ENCODE results near the gene C10orf90.

Gene C10orf90

GRCh38 chr10:126420567-126421300, 249.8 kb downstream of the C10orf90 start:
- no peak for TF ChIP-seq CTCF (IDR thresholded peaks at IDR 0.05; ENCODE audit: borderline replicate concordance, control extremely low read depth, extremely low read depth, insufficient read depth, missing control alignments)
- no peak for DNase-seq (ENCODE audit: low spot score)
- in situ Hi-C loops (cut with MboI; ENCODE audit: low sequenced_read_pairs, unreplicated experiment) = no loop called here

GRCh38 chr10:126417220-126417825, 253.2 kb downstream of the C10orf90 start:
- in situ Hi-C loops (cut with MboI; ENCODE audit: low sequenced_read_pairs, unreplicated experiment) = no loop called here
- no peak for TF ChIP-seq CTCF (IDR thresholded peaks at IDR 0.05; ENCODE audit: borderline replicate concordance, control extremely low read depth, extremely low read depth, insufficient read depth, missing control alignments)
- no peak for DNase-seq (ENCODE audit: low spot score)

- TF ChIP-seq CTCF (IDR thresholded peaks at IDR 0.05; ENCODE audit: borderline replicate concordance, control extremely low read depth, extremely low read depth, insufficient read depth, missing control alignments) = no peak
- DNase-seq (ENCODE audit: low spot score) = no peak
- in situ Hi-C loops (cut with MboI; ENCODE audit: low sequenced_read_pairs, unreplicated experiment) = no loop called here
Measured at GRCh38 chr10:126409821-126410220, 260.7 kb downstream of the C10orf90 start.

- no peak for TF ChIP-seq CTCF (IDR thresholded peaks at IDR 0.05; ENCODE audit: borderline replicate concordance, control extremely low read depth, extremely low read depth, insufficient read depth, missing control alignments)
- in situ Hi-C loops (cut with MboI; ENCODE audit: low sequenced_read_pairs, unreplicated experiment) = no loop called here
- DNase-seq (ENCODE audit: low spot score) = no peak
Measured at GRCh38 chr10:126408953-126409641, 261.4 kb downstream of the C10orf90 start.

- no peak for TF ChIP-seq CTCF (IDR thresholded peaks at IDR 0.05; ENCODE audit: borderline replicate concordance, control extremely low read depth, extremely low read depth, insufficient read depth, missing control alignments)
- in situ Hi-C loops (cut with MboI; ENCODE audit: low sequenced_read_pairs, unreplicated experiment) = no loop called here
- no peak for DNase-seq (ENCODE audit: low spot score)
Measured at GRCh38 chr10:126407831-126408230, 262.7 kb downstream of the C10orf90 start.

GRCh38 chr10:126405239-126405775, 265.2 kb downstream of the C10orf90 start:
- in situ Hi-C loops (cut with MboI; ENCODE audit: low sequenced_read_pairs, unreplicated experiment) = no loop called here
- DNase-seq (ENCODE audit: low spot score) = no peak
- TF ChIP-seq CTCF (IDR thresholded peaks at IDR 0.05; ENCODE audit: borderline replicate concordance, control extremely low read depth, extremely low read depth, insufficient read depth, missing control alignments) = no peak
